Gastroesophageal sphincter (tissue), 3 donors: Measurements from ENCODE around the gene IVD.

Source experiments
- CTCF ChIP-seq, 4 experiments: fragments of 200-600 bp in 2 of 4; fragments of 450-650 bp in 2 of 4; sonication (generic) in 1 of 4; IDR thresholded peaks; one replicate each; pipeline ENCODE4 v1.5.1; 2017 to 2019; ENCODE audit warnings: antibody characterized with exemption in 4 of 4, mild to moderate bottlenecking in 2 of 4, moderate library complexity in 2 of 4
- EP300 ChIP-seq: sonication (generic); formaldehyde crosslinking; IDR thresholded peaks from one replicate; pipeline ENCODE4 v1.6.1; 2017; ENCODE audit warnings: antibody characterized with exemption, mild to moderate bottlenecking
- POLR2A ChIP-seq, 2 donors: fragments of 450-650 bp; IDR thresholded peaks; one replicate each; pipeline ENCODE4 v1.6.1; 2017; ENCODE audit warnings: antibody characterized with exemption in 2 of 2, mild to moderate bottlenecking in 2 of 2, moderate library complexity in 1 of 2
- POLR2AphosphoS5 ChIP-seq: sonication (generic); formaldehyde crosslinking; IDR thresholded peaks from one replicate; pipeline ENCODE4 v1.6.1; 2017; ENCODE audit warnings: antibody characterized with exemption

GRCh38 chr15:40430271-40430805, 24.7 kb downstream of the IVD start:
- no peak for TF ChIP-seq POLR2A (IDR thresholded peaks at IDR 0.05)
- no peak for TF ChIP-seq CTCF (IDR thresholded peaks at IDR 0.05)
- no peak for TF ChIP-seq EP300
- no peak for TF ChIP-seq POLR2AphosphoS5
